Measurements from ENCODE around the gene INS. TPM values are rescaled to one million over a fixed set of nuclear protein-coding genes. Genes with fewer than 3 reads are reported as not detected.

INS gene
- total and polyA plus RNA-seq, 2 of the 13 experiments (the other 11 are each of a cell fraction or from before 2014, with no cell fraction given), result not detected

- no peak overlapping the region for H3K4me3 ChIP-seq (replicated peaks in 1 of 3; ENCODE audit: insufficient read depth in 1 of 3, low read depth in 2 of 3, low read length in 3 of 3)
- no peaks in the 10 kb centered on the region for H3K79me2 ChIP-seq (ENCODE audit: insufficient read depth, low read length)
- H3K9me3 ChIP-seq (ENCODE audit: low read length), result no peaks in the 10 kb centered on the region
- POLR2A ChIA-PET, result interaction anchor here (1.2 kb wide), 1 partner anchor 158 kb away, joined by 6 read pairs; no protein-coding TSS in a partner anchor
- no peak overlapping the region for H3K4me2 ChIP-seq (ENCODE audit: low read depth, low read length)
- FAIRE-seq (no peak), ATAC-seq (no peak), DNase-seq (ENCODE audit: low spot score) (no peak)
- peaks cover 8 to 56% of the 10 kb centered on the region in 2 experiments for H3K27me3 ChIP-seq (ENCODE audit: control insufficient read depth in 1 of 2, insufficient read depth in 2 of 2, low read length in 2 of 2)
- TF ChIP-seq ZBTB33 (CRISPR knock-in tag; IDR thresholded peaks at IDR 0.05) (peak; percentile 41; the same call in 1 of the 2 replicates), MIER3 (CRISPR knock-in tag; IDR thresholded peaks at IDR 0.05; ENCODE audit: borderline replicate concordance) (no peak)
- no peak overlapping the region for H2AFZ ChIP-seq (ENCODE audit: low read length)
- CTCF ChIA-PET (ENCODE audit: low intra/inter-chr PET ratio, low total read pairs), result no interaction called here
- 96% methylated on average over 16 of the region's 19 CpGs for WGBS (ENCODE audit: low lambda C conversion rate)
- BruUV-seq (replicated peaks), result no TSS peak
- no peaks in the 10 kb centered on the region for H3K36me3 ChIP-seq (replicated peaks in 1 of 2; ENCODE audit: control insufficient read depth in 1 of 2, insufficient read depth in 2 of 2, low read length in 2 of 2)
- peaks cover 34% of the 10 kb centered on the region for H3K4me1 ChIP-seq (ENCODE audit: insufficient read depth, low read length)
- H3K9ac ChIP-seq (ENCODE audit: insufficient read depth, low read depth, low read length), result no peak overlapping the region
- intact Hi-C loops (cut with micrococcal nuclease; ENCODE audit: unreplicated experiment), result no loop called here
- no peak overlapping the region for H3K27ac ChIP-seq (ENCODE audit: extremely low read length, insufficient read depth, low read length)
- no peaks in the 10 kb centered on the region for H4K20me1 ChIP-seq (ENCODE audit: insufficient read depth, low read length)
- in situ Hi-C loops (cut with HindIII; ENCODE audit: extremely low pct_ligation_motif_present, low pct_unique_long_range_greater_than_20kb), result no loop called here
Observed at GRCh38 chr11:2146051-2146450, 15.0 kb downstream of the INS start.

DNA sequence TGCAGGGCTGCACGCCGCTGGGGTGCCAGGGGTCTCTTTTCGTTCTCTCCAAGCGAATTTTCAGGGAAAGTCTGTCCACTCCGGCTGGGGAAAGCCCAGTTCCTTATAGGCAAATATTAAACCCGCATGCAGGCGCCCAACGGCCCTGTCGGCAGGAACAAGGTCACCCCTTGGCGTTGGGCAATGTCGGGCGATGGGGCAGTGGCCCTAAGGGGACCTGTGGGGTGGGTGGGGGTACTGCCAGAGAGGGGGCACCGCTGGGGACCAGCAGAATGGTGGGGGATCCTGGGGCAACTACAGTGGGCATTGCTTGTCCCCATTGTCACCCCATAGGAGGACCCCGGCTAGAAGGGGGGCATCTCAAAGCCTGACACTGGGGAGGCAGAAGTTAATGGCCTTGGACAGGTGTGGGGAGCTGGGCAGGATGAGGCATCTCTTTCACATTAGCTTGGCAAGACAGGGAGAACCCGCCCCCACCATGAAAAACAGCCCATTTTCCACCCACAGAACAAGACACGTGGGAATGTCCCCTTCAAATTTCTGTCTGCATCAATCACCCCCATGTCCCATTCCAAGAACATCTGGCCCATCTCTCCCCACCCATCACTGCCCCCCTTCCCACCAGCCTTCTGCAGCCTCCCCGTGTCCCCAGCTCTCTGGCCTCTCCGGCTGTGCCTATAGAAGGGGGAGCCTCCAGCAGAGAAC is 16.3 kb downstream of the INS start:
- no peak for DNase-seq (ENCODE audit: low spot score)
- ChIA-PET CTCF (ENCODE audit: low intra/inter-chr PET ratio, low total read pairs) (interaction anchor here (1.0 kb wide), 1 partner anchor 192 kb away, joined by 3 read pairs; no protein-coding TSS in a partner anchor), POLR2A (interaction anchor here (2.1 kb wide), 1 partner anchor 157 kb away, joined by 10 read pairs; no protein-coding TSS in a partner anchor)
- Histone ChIP-seq H4K20me1 (ENCODE audit: insufficient read depth, low read length) (no peaks in the 10 kb centered on the region), H3K4me3 (replicated peaks in 1 of 3; ENCODE audit: insufficient read depth in 1 of 3, low read depth in 2 of 3, low read length in 3 of 3) (peak overlapping the region in 1 of 3 experiments; percentile 53; a peak in 1 of 6 replicates), H3K27ac (ENCODE audit: extremely low read length, insufficient read depth, low read length) (no peak overlapping the region), H3K36me3 (replicated peaks in 1 of 2; ENCODE audit: control insufficient read depth in 1 of 2, insufficient read depth in 2 of 2, low read length in 2 of 2) (no peaks in the 10 kb centered on the region), H3K9ac (ENCODE audit: insufficient read depth, low read depth, low read length) (no peak overlapping the region), H3K4me2 (ENCODE audit: low read depth, low read length) (peak overlapping the region; percentile 61; the same call in 1 of the 2 replicates), H3K27me3 (ENCODE audit: control insufficient read depth in 1 of 2, insufficient read depth in 2 of 2, low read length in 2 of 2) (peaks cover 8 to 65% of the 10 kb centered on the region in 2 experiments), H3K79me2 (ENCODE audit: insufficient read depth, low read length) (no peaks in the 10 kb centered on the region), H3K4me1 (ENCODE audit: insufficient read depth, low read length) (peaks cover 36% of the 10 kb centered on the region), H3K9me3 (ENCODE audit: low read length) (no peaks in the 10 kb centered on the region), H2AFZ (ENCODE audit: low read length) (no peak overlapping the region)
- no peak for FAIRE-seq
- no peak for ATAC-seq
- in situ Hi-C loops (cut with HindIII; ENCODE audit: extremely low pct_ligation_motif_present, low pct_unique_long_range_greater_than_20kb) (no loop called here), intact Hi-C loops (cut with micrococcal nuclease; ENCODE audit: unreplicated experiment) (no loop called here)
- BruUV-seq (replicated peaks), result no TSS peak
- WGBS (ENCODE audit: low lambda C conversion rate), result 53% methylated on average over 13 of the region's 18 CpGs
- no peak for TF ChIP-seq ZNF275 (CRISPR knock-in tag; IDR thresholded peaks at IDR 0.05; ENCODE audit: borderline replicate concordance)
- no peak for TF ChIP-seq TCF7 (IDR thresholded peaks at IDR 0.05; ENCODE audit: low read depth)

All from HepG2 (cell line).